IMR-90 (cell line): ENCODE measurements around the gene ACTR5. TPM values are rescaled to one million over a fixed set of nuclear protein-coding genes. Genes with fewer than 3 reads are reported as not detected.

Experiments used
- ATAC-seq: fragments of 200-7000 bp; cut with Tn5 transposase; 2 replicates; pipeline ENCODE4 v1.9.1; 2020; ENCODE audit warnings: low read depth, mild to moderate bottlenecking, moderate library complexity
- BruUV-seq: library from RNA; stranded (reverse); fragments of 400-500 nt; replicated peaks from 2 replicates; lab custom pipeline; 2021; lab: Mats Ljungman, UMichigan
- CTCF ChIA-PET: fragments of 300-600 bp; formaldehyde crosslinking; extraction: SDS; loops from one replicate; lab custom pipeline; 2021; ENCODE audit warnings: antibody characterized with exemption; lab: Yijun Ruan, JAX
- POLR2A ChIA-PET: fragments of 300-600 bp; sonication (Branson Sonifier 250); formaldehyde crosslinking; loops from one replicate; lab custom pipeline; 2022; ENCODE audit warnings: antibody characterized with exemption; ENCODE audit not compliant: unreplicated experiment; lab: Charles Lee
- DNase-seq: peaks from one replicate; pipeline ENCODE4 v3.0.0; 2013
- H2AFZ ChIP-seq: replicated peaks from 2 replicates; pipeline ENCODE3; 2013; ENCODE audit warnings: low read length, mild to moderate bottlenecking; ENCODE audit not compliant: poor library complexity
- H2AK5ac ChIP-seq: 2 replicates; pipeline ENCODE4 v1.6.1; 2013; ENCODE audit warnings: low read depth, low read length, inconsistent platforms
- H2AK9ac ChIP-seq: replicated peaks from 2 replicates; pipeline ENCODE3; 2013; ENCODE audit warnings: mild to moderate bottlenecking, low read depth, low read length, moderate library complexity; ENCODE audit not compliant: poor library complexity
- H2BK120ac ChIP-seq: 2 replicates; pipeline ENCODE4 v1.6.1; 2013; ENCODE audit warnings: low read depth, low read length, inconsistent platforms
- H2BK15ac ChIP-seq: 3 replicates; pipeline ENCODE4 v1.6.1; 2013; ENCODE audit warnings: low read depth, low read length, inconsistent platforms
- H2BK20ac ChIP-seq: 2 replicates; pipeline ENCODE4 v1.6.1; 2013; ENCODE audit warnings: low read depth, mild to moderate bottlenecking, inconsistent platforms, low read length, moderate library complexity
- H2BK5ac ChIP-seq: 2 replicates; pipeline ENCODE4 v1.6.1; 2013; ENCODE audit warnings: mild to moderate bottlenecking, low read depth, low read length, inconsistent platforms; ENCODE audit not compliant: poor library complexity, severe bottlenecking
- H3K14ac ChIP-seq: replicated peaks from 2 replicates; pipeline ENCODE4 v1.6.1; 2013; ENCODE audit warnings: low read depth, low read length, inconsistent platforms
- H3K18ac ChIP-seq: 2 replicates; pipeline ENCODE4 v1.6.1; 2013; ENCODE audit warnings: low read depth, low read length, control low read depth
- H3K23ac ChIP-seq: 2 replicates; pipeline ENCODE4 v1.6.1; 2013; ENCODE audit warnings: low read depth, low read length, inconsistent platforms
- H3K27ac ChIP-seq: 2 replicates; pipeline ENCODE4 v1.5.1; 2013; ENCODE audit warnings: mild to moderate bottlenecking, control low read depth, low read length; ENCODE audit not compliant: insufficient read depth
- H3K27me3 ChIP-seq: 2 replicates; pipeline ENCODE4 v1.6.1; 2013; ENCODE audit warnings: low read length; ENCODE audit not compliant: control insufficient read depth, insufficient read depth
- H3K36me3 ChIP-seq: 2 replicates; pipeline ENCODE4 v1.6.1; 2013; ENCODE audit warnings: low read length, mixed read lengths; ENCODE audit not compliant: control insufficient read depth, insufficient read depth
- H3K4ac ChIP-seq: 2 replicates; pipeline ENCODE4 v1.6.1; 2013; ENCODE audit warnings: low read depth, low read length, inconsistent platforms
- H3K4me1 ChIP-seq: 2 replicates; pipeline ENCODE4 v1.6.1; 2013; ENCODE audit warnings: low read length, mixed read lengths; ENCODE audit not compliant: control insufficient read depth, insufficient read depth
- H3K4me2 ChIP-seq: 2 replicates; pipeline ENCODE4 v1.6.1; 2013; ENCODE audit warnings: low read depth, mild to moderate bottlenecking, control low read depth, low read length, moderate library complexity
- H3K4me3 ChIP-seq: 2 replicates; pipeline ENCODE4 v1.5.1; 2013; ENCODE audit warnings: low read depth, mild to moderate bottlenecking, control low read depth, low read length, moderate library complexity; ENCODE audit not compliant: insufficient read depth
- H3K56ac ChIP-seq: 2 replicates; pipeline ENCODE4 v1.6.1; 2013; ENCODE audit warnings: low read length, inconsistent platforms; ENCODE audit not compliant: insufficient read depth; ENCODE audit errors: extremely low read depth
- H3K79me1 ChIP-seq, 2 experiments: 2 replicates each; pipeline ENCODE4 v1.6.1; 2013; ENCODE audit warnings: low read length in 2 of 2, inconsistent platforms in 1 of 2, low read depth in 1 of 2
- H3K9ac ChIP-seq: 2 replicates; pipeline ENCODE4 v1.6.1; 2013; ENCODE audit warnings: low read depth, low read length, control low read depth
- H3K9me1 ChIP-seq: 2 replicates; pipeline ENCODE4 v1.6.1; 2013; ENCODE audit warnings: low read length, inconsistent platforms; ENCODE audit not compliant: insufficient read depth
- H3K9me3 ChIP-seq: 2 replicates; pipeline ENCODE4 v1.6.1; 2013; ENCODE audit warnings: low read length; ENCODE audit not compliant: control insufficient read depth, insufficient read depth
- H4K20me1 ChIP-seq: 2 replicates; pipeline ENCODE4 v1.6.1; 2013; ENCODE audit warnings: low read length, inconsistent platforms; ENCODE audit not compliant: insufficient read depth
- H4K5ac ChIP-seq: 2 replicates; pipeline ENCODE4 v1.6.1; 2013; ENCODE audit warnings: mild to moderate bottlenecking, low read depth, low read length, control low read depth
- H4K8ac ChIP-seq, 2 experiments: 2 replicates each; pipeline ENCODE4 v1.6.1; 2013; ENCODE audit warnings: low read depth in 2 of 2, low read length in 2 of 2, control low read depth in 1 of 2, inconsistent platforms in 1 of 2
- H4K91ac ChIP-seq: 2 replicates; pipeline ENCODE4 v1.6.1; 2013; ENCODE audit warnings: low read depth, low read length, inconsistent platforms; ENCODE audit not compliant: insufficient read depth
- BHLHE40 ChIP-seq: fragments of 150-350 bp; IDR thresholded peaks from 2 replicates; pipeline ENCODE4 v1.6.1; 2016; ENCODE audit warnings: mild to moderate bottlenecking, low read depth, low read length
- CEBPB ChIP-seq: IDR thresholded peaks from 2 replicates; pipeline ENCODE4 v1.6.1; 2012; ENCODE audit warnings: low read depth, low read length, improper control_type of control experiment
- CHD1 ChIP-seq: IDR thresholded peaks from 2 replicates; pipeline ENCODE4 v1.6.1; 2012; ENCODE audit warnings: low read depth, low read length, improper control_type of control experiment
- FOS ChIP-seq: fragments of 150-350 bp; IDR thresholded peaks from 2 replicates; pipeline ENCODE4 v1.6.1; 2016; ENCODE audit warnings: low read depth, low read length
- MAFK ChIP-seq: IDR thresholded peaks from 2 replicates; pipeline ENCODE4 v1.6.1; 2012; ENCODE audit warnings: low read depth, low read length, improper control_type of control experiment
- MAZ ChIP-seq: IDR thresholded peaks from 2 replicates; pipeline ENCODE4 v1.6.1; 2012; ENCODE audit warnings: low read depth, mild to moderate bottlenecking, low read length, improper control_type of control experiment, moderate library complexity, borderline replicate concordance
- MXI1 ChIP-seq: IDR thresholded peaks from 2 replicates; pipeline ENCODE4 v1.6.1; 2012; ENCODE audit warnings: low read depth, mild to moderate bottlenecking, low read length, moderate library complexity, borderline replicate concordance
- NFE2L2 ChIP-seq: fragments of 150-350 bp; IDR thresholded peaks from 2 replicates; pipeline ENCODE4 v1.6.1; 2016; ENCODE audit warnings: low read depth, mild to moderate bottlenecking, low read length
- POLR2A ChIP-seq: IDR thresholded peaks from 2 replicates; pipeline ENCODE4 v1.6.1; 2012; ENCODE audit warnings: mild to moderate bottlenecking, low read depth, low read length
- RAD21 ChIP-seq: IDR thresholded peaks from 2 replicates; pipeline ENCODE4 v1.6.1; 2012; ENCODE audit warnings: low read length, improper control_type of control experiment
- RCOR1 ChIP-seq: IDR thresholded peaks from 2 replicates; pipeline ENCODE4 v1.6.1; 2012; ENCODE audit warnings: mild to moderate bottlenecking, low read length, improper control_type of control experiment; ENCODE audit not compliant: insufficient replicate concordance
- RFX5 ChIP-seq: IDR thresholded peaks from 2 replicates; pipeline ENCODE4 v1.8.0; 2012; ENCODE audit warnings: low read depth, mild to moderate bottlenecking, low read length, moderate library complexity
- SMC3 ChIP-seq: fragments of 150-350 bp; IDR thresholded peaks from 2 replicates; pipeline ENCODE4 v1.6.1; 2016; ENCODE audit warnings: low read depth, mild to moderate bottlenecking, antibody characterized with exemption, low read length, moderate library complexity
- WGBS, 2 experiments: methylation state at CpG; one replicate each; pipeline versions ENCODE4 v1.1.5 to v1.1.7; 2013; ENCODE audit warnings: missing lambda C conversion rate in 2 of 2; ENCODE audit not compliant: insufficient read length in 1 of 2; ENCODE audit errors: extremely low coverage in 2 of 2; 5-methylcytosine and 5-hydroxymethylcytosine counted together
- dilution Hi-C: fragments of 300-500 bp; cut with HindIII; formaldehyde crosslinking; loops from one replicate; pipeline ENCODE4 v1.14.3; 2018; ENCODE audit warnings: low sequenced_read_pairs; ENCODE audit not compliant: unreplicated experiment
- in situ Hi-C: fragments of 300-500 bp; cut with MboI; formaldehyde crosslinking; loops from 3 replicates; pipeline ENCODE4 v1.14.3; 2019; ENCODE audit warnings: low sequenced_read_pairs, inconsistent platforms, mixed read lengths
- intact Hi-C: fragments of 100-400 bp; cut with micrococcal nuclease; formaldehyde crosslinking; loops from 2 replicates; pipeline ENCODE4 v1.10.0; 2022
- polyA plus RNA-seq, 3 experiments: library from polyadenylated mRNA; depleted of rRNA; stranded (reverse); fragments of >200 nt; gene quantifications; 2 replicates each; pipeline ENCODE4 v1.2.3, GENCODE V29; 2012; ENCODE audit warnings: low replicate concordance in 1 of 3
- total RNA-seq: library from RNA; depleted of rRNA; stranded (reverse); fragments of >200 nt; gene quantifications from 2 replicates; pipeline ENCODE4 v1.2.3, GENCODE V29; 2012
- TF ChIP-seq, protein P1 (sequence below): conservative IDR thresholded peaks from 2 replicates; pipeline ENCODE4 v1.5.1; 2012; ENCODE audit warnings: mild to moderate bottlenecking, low read depth, low read length, improper control_type of control experiment
- TF ChIP-seq, protein P2 (sequence below): fragments of 150-350 bp; IDR thresholded peaks from 2 replicates; pipeline ENCODE4 v1.6.1; 2016; ENCODE audit warnings: low read depth, mild to moderate bottlenecking, low read length, moderate library complexity, borderline replicate concordance
- TF ChIP-seq, protein P3 (sequence below): fragments of 150-350 bp; IDR thresholded peaks from 2 replicates; pipeline ENCODE4 v1.6.1; 2017; ENCODE audit warnings: mild to moderate bottlenecking, antibody characterized with exemption, low read length, low read depth

ACTR5 gene
- total and polyA plus RNA-seq, 2 of the 4 experiments (the other 2 are of a cell fraction), result 5.9 to 6.6 TPM

DNA sequence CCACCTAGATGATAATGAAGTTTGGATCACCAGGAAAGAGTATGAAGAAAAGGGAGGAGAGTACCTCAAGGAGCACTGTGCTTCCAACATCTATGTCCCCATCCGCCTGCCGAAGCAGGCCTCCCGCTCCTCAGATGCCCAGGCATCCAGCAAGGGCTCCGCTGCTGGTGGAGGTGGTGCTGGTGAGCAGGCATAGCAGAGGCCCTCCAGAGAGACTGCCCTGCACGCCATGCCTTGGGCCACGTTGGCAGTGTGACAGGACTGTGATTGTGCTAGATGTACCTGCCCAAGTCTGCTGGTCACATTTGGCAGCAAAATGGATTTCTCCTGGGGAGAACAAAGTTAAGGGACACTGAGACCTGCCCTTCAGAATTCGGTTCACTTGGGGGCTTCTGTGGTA is 23.4 kb downstream of the ACTR5 start:
- no peak overlapping the region for H2AFZ ChIP-seq
- TF ChIP-seq, protein P1, sequence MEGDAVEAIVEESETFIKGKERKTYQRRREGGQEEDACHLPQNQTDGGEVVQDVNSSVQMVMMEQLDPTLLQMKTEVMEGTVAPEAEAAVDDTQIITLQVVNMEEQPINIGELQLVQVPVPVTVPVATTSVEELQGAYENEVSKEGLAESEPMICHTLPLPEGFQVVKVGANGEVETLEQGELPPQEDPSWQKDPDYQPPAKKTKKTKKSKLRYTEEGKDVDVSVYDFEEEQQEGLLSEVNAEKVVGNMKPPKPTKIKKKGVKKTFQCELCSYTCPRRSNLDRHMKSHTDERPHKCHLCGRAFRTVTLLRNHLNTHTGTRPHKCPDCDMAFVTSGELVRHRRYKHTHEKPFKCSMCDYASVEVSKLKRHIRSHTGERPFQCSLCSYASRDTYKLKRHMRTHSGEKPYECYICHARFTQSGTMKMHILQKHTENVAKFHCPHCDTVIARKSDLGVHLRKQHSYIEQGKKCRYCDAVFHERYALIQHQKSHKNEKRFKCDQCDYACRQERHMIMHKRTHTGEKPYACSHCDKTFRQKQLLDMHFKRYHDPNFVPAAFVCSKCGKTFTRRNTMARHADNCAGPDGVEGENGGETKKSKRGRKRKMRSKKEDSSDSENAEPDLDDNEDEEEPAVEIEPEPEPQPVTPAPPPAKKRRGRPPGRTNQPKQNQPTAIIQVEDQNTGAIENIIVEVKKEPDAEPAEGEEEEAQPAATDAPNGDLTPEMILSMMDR, result no peak
- TF ChIP-seq SMC3 (no peak), CEBPB (no peak), MAFK (no peak), MAZ (no peak), FOS (no peak), BHLHE40 (no peak), CHD1 (no peak), RFX5 (no peak), POLR2A (no peak), RCOR1 (no peak), MXI1 (no peak), NFE2L2 (no peak), RAD21 (no peak)
- TF ChIP-seq, protein P2, sequence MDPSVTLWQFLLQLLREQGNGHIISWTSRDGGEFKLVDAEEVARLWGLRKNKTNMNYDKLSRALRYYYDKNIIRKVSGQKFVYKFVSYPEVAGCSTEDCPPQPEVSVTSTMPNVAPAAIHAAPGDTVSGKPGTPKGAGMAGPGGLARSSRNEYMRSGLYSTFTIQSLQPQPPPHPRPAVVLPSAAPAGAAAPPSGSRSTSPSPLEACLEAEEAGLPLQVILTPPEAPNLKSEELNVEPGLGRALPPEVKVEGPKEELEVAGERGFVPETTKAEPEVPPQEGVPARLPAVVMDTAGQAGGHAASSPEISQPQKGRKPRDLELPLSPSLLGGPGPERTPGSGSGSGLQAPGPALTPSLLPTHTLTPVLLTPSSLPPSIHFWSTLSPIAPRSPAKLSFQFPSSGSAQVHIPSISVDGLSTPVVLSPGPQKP, result no peak
- TF ChIP-seq, protein P3, sequence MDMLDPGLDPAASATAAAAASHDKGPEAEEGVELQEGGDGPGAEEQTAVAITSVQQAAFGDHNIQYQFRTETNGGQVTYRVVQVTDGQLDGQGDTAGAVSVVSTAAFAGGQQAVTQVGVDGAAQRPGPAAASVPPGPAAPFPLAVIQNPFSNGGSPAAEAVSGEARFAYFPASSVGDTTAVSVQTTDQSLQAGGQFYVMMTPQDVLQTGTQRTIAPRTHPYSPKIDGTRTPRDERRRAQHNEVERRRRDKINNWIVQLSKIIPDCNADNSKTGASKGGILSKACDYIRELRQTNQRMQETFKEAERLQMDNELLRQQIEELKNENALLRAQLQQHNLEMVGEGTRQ, result no peak
- no peak overlapping the region for H2BK20ac ChIP-seq
- H3K4me2 ChIP-seq, result no peak overlapping the region
- H2AK9ac ChIP-seq, result no peak overlapping the region
- H2AK5ac ChIP-seq, result no peak overlapping the region
- no peak overlapping the region for H4K8ac ChIP-seq
- in situ Hi-C loops (loop anchor here (25.0 kb wide), 1 partner anchor 266 kb away; no protein-coding TSS in a partner anchor), dilution Hi-C loops (no loop called here), intact Hi-C loops (no loop called here)
- H3K27ac ChIP-seq, result no peak overlapping the region
- H3K56ac ChIP-seq, result no peak overlapping the region
- H4K20me1 ChIP-seq, result no peaks in the 10 kb centered on the region
- peaks cover 3% of the 10 kb centered on the region; the same call in 1 of the 2 replicates for H3K9me1 ChIP-seq
- no peak for ATAC-seq
- H4K91ac ChIP-seq, result no peak overlapping the region
- H2BK5ac ChIP-seq, result no peak overlapping the region
- no peak overlapping the region for H3K23ac ChIP-seq
- H3K9ac ChIP-seq, result no peak overlapping the region
- H3K36me3 ChIP-seq, result peaks cover 29% of the 10 kb centered on the region
- H3K4me3 ChIP-seq, result no peak overlapping the region
- no peaks in the 10 kb centered on the region for H3K9me3 ChIP-seq
- H2BK15ac ChIP-seq, result no peak overlapping the region
- H3K27me3 ChIP-seq, result no peaks in the 10 kb centered on the region
- no peak overlapping the region for H3K4ac ChIP-seq
- no TSS peak for BruUV-seq
- no peaks in the 10 kb centered on the region for H3K4me1 ChIP-seq
- H3K14ac ChIP-seq, result no peak overlapping the region
- ChIA-PET CTCF (no interaction called here), POLR2A (no interaction called here)
- DNase-seq, result no peak
- H2BK120ac ChIP-seq, result no peak overlapping the region
- no peaks in the 10 kb centered on the region for H3K79me1 ChIP-seq
- no peak overlapping the region for H3K18ac ChIP-seq
- WGBS, 2 experiments, result 90% methylated on average over 4 of the region's 7 CpGs; no CpG with 5 or more reads in 1 of the 2 experiments
- no peak overlapping the region for H4K5ac ChIP-seq
